Epidermal melanocyte (primary cell): Measurements from ENCODE around the gene NGF.
"Not testable (repeated sequence)": the region's sequence is repeated elsewhere in the genome, so short reads cannot be mapped to it uniquely, and the experiment has no call there.

Experiments
- DNase-seq: peaks from one replicate; pipeline ENCODE4 v3.0.0; 2011; ENCODE audit warnings: low spot score; ENCODE audit not compliant: insufficient read length

Gene NGF

GRCh38 chr1:115337633-115338456 lies at the start of gene NGF:
Gene NGF (minus strand): TSS chr1:115338249. CDS start chr1:115286795, 51,454 bp downstream.
- DNase-seq = no peak

- not testable (repeated sequence) for DNase-seq
Observed at GRCh38 chr1:115383455-115383854, 45.4 kb upstream of the NGF start.

GRCh38 chr1:115379943-115380342 lies 41.9 kb upstream of the NGF start:
- no peak for DNase-seq

GRCh38 chr1:115377411-115377810 lies 39.4 kb upstream of the NGF start:
- DNase-seq = no peak

- DNase-seq = no peak
Observed at GRCh38 chr1:115374598-115374997, 36.5 kb upstream of the NGF start.

GRCh38 chr1:115373305-115373704 lies 35.3 kb upstream of the NGF start:
- peak; percentile 21 for DNase-seq

- no peak for DNase-seq
Observed at GRCh38 chr1:115365738-115366137, 27.7 kb upstream of the NGF start.

GRCh38 chr1:115364780-115365155 lies 26.7 kb upstream of the NGF start:
- no peak for DNase-seq

- DNase-seq = peak; percentile 39
Observed at GRCh38 chr1:115364046-115364779, 26.2 kb upstream of the NGF start.

- no peak for DNase-seq
Observed at GRCh38 chr1:115363171-115363570, 25.1 kb upstream of the NGF start.

- not testable (repeated sequence) for DNase-seq
Observed at GRCh38 chr1:115360505-115361129, 22.6 kb upstream of the NGF start.

- DNase-seq = not testable (repeated sequence)
Observed at GRCh38 chr1:115359787-115360452, 21.9 kb upstream of the NGF start.

GRCh38 chr1:115356356-115356755 lies 18.3 kb upstream of the NGF start:
- DNase-seq = no peak

- DNase-seq = no peak
Observed at GRCh38 chr1:115355069-115355468, 17.0 kb upstream of the NGF start.

GRCh38 chr1:115351143-115351542 lies 13.1 kb upstream of the NGF start:
- no peak for DNase-seq

GRCh38 chr1:115348636-115349035 lies 10.6 kb upstream of the NGF start:
- no peak for DNase-seq

GRCh38 chr1:115347282-115347681 lies 9.2 kb upstream of the NGF start:
- DNase-seq = no peak

- DNase-seq = no peak
Observed at GRCh38 chr1:115343200-115343737, 5.2 kb upstream of the NGF start.

- no peak for DNase-seq
Observed at GRCh38 chr1:115341948-115342347, 3.9 kb upstream of the NGF start.

- no peak for DNase-seq
Observed at GRCh38 chr1:115340879-115341278, 2.8 kb upstream of the NGF start.

- no peak for DNase-seq
Observed at GRCh38 chr1:115338457-115338820, 390 bp upstream of the NGF start.

- no peak for DNase-seq
Observed at GRCh38 chr1:115337276-115337632, 795 bp downstream of the NGF start.
